ENCODE results near the gene KRTAP20-3.

Gene KRTAP20-3

DNA sequence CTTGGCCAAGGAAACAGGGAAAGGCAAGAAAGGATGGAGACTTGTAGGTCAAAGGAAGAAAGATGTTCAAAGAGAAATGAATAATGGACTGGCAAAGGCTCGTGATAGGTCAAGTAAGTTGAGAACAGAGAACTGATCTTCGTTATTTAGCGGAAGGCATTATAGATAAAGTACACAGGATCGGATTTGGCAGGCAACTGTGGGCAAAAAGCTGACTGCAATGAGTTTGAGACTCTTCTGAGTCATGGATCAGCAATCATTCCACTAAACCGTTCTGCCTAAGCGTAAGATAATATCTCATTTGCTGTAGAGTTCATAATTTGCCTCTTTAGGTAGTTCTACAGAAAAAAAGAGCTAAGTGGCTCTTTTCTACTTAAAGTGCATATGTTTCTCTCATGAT lies 41.8 kb downstream of the KRTAP20-3 start:
- no peak for DNase-seq

DNA sequence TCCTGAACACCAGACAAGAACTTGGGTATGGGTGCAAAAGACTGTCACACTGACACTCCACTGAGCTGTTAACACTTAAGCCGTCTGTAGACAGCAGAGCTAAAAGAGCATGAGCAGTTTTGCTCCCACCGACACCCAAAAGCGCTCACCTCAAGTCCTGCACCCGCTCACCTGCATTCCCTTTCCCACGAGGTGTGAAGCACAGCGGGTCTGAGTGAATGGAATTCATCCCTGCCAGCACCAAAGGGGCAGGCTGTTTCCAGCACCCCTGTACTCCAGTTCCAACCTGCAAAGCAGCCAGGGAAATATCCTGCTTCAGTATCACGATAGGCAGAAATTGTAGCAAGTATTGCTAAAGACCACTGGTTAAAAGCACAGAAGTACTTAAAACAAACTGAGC lies 47.2 kb downstream of the KRTAP20-3 start:
- no peak for DNase-seq
